ENCODE data around the gene CCL11.

Gene CCL11

DNA sequence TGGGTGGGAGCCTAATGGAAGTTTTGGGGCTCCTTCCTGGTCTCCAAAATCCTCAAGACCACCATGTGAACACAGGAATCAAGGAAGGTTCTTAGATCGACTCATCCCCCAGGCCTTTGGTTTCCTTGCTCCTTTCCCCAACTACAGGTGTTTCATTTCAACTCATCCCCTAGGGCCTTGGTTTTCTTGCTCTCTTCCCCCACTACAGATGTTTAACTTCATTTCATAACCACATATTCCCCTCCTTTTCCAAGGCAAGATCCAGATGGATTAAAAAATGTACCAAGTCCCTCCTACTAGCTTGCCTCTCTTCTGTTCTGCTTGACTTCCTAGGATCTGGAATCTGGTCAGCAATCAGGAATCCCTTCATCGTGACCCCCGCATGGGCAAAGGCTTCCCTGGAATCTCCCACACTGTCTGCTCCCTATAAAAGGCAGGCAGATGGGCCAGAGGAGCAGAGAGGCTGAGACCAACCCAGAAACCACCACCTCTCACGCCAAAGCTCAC, at the start of gene CCL11:
Gene CCL11 (plus strand): TSS at position 457 of the 507 bp plus-strand sequence. CDS start 67 bp downstream, outside the sequence.
- DNase-seq (ENCODE audit: low read depth), result no peak

- no peak for DNase-seq (ENCODE audit: low read depth)
Observed at GRCh38 chr17:34236281-34236892, 49.2 kb upstream of the CCL11 start.

GRCh38 chr17:34237458-34237857, 48.1 kb upstream of the CCL11 start:
- no peak for DNase-seq (ENCODE audit: low read depth)

GRCh38 chr17:34241062-34241461, 44.5 kb upstream of the CCL11 start:
- no peak for DNase-seq (ENCODE audit: low read depth)

GRCh38 chr17:34242587-34243363, 42.8 kb upstream of the CCL11 start:
- DNase-seq (ENCODE audit: low read depth), result no peak

DNA sequence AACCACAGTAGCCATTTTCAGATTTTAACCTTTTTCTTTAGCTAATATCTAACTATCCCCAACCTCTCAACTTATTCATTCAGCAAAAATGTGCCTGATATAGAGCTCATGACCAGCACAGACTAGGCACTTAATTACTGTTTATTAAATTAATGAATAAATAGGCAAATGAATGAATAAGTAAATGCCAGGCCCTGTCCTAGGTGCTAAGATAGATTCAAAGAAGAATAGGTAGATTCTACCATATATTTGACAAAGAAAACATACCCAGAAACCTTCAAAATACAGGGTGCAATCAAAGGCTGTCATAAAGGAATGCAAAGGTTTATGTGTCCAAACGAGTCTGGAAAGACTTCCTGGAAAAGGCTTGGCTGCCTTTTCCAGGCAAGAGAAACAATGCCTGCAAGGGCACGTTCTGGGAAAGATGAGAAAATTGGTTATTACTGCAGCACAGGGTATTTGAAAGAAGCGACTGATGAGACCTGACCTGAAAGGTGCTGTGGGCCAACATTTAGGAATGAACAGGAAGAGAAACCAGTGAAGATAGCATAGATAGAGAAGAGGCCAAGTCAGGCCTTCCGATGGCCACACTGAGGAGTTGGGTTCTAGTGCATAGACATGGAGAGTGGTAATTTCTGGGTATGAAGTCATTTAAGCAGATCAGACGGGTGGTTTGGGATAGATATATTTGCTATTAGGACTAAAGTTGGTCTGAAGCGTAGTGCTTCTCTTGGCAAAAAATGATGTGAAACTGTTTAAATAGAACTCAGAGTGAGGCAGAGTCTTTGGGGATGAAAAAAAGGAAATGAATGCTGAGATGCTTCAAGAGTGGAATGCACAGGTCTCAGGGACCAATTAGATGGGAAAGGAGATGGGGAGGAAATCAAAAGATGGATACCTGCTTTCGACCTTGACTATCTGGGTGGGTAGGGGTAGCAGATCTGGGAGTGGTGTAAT, 41.9 kb upstream of the CCL11 start:
- DNase-seq (ENCODE audit: low read depth), result no peak

DNA sequence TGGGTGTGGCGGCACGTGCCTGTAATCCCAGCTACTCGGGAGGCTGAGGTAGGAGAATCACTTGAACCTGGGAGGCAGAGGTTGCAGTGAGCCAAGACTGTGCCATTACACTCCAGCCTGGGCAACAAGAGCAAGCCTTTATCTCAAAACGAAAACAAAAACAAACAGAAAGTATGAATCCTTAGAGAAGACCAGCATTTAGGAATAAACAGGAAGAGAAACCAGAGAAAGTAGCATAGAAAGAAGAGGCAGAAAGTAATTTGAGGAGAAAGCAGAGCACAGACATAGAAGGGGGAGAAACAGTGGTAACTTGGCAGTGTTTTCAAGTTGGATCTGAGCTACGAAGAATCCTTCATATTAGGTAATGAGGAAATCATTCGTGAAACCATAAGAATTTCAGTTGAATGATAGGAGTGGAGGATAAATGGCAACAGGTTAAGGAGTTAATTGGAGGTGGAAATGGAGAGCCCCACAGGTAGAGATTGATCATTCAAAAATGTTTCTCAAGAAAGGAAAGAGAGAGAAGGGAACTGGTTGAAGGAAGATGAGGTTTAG, 40.1 kb upstream of the CCL11 start:
- DNase-seq (ENCODE audit: low read depth), result no peak

DNA sequence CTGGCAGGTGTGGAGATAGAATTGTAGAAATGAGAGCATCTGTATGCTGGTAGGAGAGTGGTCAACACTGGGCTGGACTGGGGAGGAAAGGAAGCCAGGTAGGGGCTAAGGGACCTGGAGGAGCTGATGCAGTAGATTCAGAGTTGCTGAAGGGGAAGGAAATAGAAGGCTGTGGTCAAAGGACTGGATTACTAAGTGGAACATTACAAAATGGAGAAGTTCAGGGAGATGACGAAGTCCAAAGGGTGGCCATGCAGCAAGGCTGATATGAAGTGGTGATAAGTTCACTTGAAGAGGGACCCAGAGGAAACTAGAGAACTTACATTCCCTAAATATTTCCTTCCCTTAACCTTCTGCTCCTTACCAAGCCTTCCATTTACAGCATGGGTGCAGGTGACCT, 39.1 kb upstream of the CCL11 start:
- DNase-seq (ENCODE audit: low read depth), result no peak

GRCh38 chr17:34246881-34247280, 38.7 kb upstream of the CCL11 start:
- DNase-seq (ENCODE audit: low read depth), result no peak

DNA sequence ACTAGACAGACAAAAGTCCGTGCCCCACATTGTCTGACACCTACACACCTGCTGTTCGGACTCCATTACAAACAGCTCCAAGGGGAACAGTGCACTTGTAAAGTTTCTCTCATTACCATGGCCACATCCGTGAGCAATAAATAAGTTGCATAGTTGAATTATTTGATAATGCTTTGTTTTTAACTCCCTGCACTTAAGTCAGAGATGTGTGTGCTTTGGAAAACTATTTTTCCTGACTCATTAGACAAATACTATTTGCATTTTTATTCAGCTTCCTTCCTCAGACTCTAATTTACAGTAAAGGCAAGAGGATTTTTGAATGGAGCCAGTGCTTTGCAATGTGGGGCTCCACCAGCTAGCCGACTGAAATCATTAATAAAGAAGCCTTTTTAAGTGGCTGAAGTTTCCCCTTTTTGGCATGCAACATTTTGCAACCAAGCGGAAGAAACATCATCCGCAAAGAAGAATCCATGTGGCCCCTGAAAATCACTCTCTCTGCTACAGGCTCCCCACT, 37.0 kb upstream of the CCL11 start:
- DNase-seq (ENCODE audit: low read depth), result peak; percentile 80

DNA sequence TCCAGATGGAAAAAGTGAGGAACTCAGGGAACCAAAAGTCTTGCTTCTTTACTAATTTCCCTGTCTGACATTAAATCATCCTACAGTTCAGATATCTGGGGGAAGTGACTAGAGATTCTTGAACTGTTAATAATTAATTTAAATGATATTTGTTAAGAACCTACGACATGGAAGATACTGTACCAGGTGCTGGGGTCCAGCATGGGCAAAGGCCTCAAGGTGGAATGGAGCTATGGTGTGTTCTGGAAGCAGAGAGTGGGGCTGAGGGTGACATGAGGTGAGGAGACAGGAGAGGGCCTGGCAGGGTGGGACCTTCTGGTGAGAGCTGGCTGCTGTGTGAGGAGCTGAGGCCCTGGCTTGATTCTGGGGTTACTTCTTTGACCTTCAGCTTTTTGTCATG, 36.5 kb upstream of the CCL11 start:
- DNase-seq (ENCODE audit: low read depth), result no peak

DNA sequence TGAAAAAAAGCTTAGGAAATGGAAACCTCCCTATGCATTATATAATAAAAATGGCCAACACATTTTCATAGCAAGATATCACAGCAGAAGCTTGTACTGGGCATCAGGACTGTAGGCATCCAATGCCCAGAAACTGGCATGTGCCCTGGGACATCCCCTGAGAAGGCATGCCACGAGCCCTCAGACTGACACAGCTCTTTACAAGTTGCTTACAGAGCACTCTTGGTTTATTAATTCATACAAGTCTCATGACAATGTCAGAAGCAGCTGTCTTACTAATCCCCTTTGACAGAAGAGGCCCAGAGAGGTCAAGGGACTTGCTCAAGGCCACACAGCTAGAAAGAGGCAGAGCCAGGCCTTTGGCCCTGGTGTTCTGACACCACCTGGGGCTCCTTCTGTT, 36.1 kb upstream of the CCL11 start:
- no peak for DNase-seq (ENCODE audit: low read depth)

- no peak for DNase-seq (ENCODE audit: low read depth)
Observed at GRCh38 chr17:34251186-34251585, 34.4 kb upstream of the CCL11 start.

- no peak for DNase-seq (ENCODE audit: low read depth)
Observed at GRCh38 chr17:34252095-34252443, 33.5 kb upstream of the CCL11 start.

GRCh38 chr17:34252444-34253138, 33.0 kb upstream of the CCL11 start:
- peak; percentile 82 for DNase-seq (ENCODE audit: low read depth)

DNA sequence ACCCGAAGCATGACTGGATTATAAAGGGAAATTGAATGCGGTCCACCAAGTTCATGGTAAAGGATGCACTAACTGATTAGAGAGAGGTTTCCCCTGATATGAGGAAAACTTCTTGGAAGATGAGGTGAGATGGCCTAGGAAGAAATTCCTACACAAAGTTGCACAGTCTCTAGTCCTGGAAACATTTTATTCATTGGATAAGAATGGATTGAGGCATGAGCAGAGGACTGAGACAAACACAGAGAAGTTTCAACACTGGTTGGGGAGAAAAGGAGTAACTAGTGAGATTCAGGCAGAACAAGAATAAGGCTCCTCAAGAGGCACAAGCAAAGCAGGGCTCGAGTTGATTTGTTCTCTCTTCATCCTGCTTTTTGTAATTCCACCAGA, 32.4 kb upstream of the CCL11 start:
- DNase-seq (ENCODE audit: low read depth), result no peak

- DNase-seq (ENCODE audit: low read depth), result peak; percentile 83
Observed at GRCh38 chr17:34254146-34254545, 31.4 kb upstream of the CCL11 start.

- DNase-seq (ENCODE audit: low read depth), result peak; percentile 29
Observed at GRCh38 chr17:34254651-34255380, 30.7 kb upstream of the CCL11 start, which contains the start of gene CCL2. CCL2 (plus strand) TSS chr17:34255285; CDS start chr17:34255350, 65 bp downstream.

DNA sequence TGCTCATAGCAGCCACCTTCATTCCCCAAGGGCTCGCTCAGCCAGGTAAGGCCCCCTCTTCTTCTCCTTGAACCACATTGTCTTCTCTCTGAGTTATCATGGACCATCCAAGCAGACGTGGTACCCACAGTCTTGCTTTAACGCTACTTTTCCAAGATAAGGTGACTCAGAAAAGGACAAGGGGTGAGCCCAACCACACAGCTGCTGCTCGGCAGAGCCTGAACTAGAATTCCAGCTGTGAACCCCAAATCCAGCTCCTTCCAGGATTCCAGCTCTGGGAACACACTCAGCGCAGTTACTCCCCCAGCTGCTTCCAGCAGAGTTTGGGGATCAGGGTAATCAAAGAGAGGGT, 30.2 kb upstream of the CCL11 start:
- no peak for DNase-seq (ENCODE audit: low read depth)

- DNase-seq (ENCODE audit: low read depth), result no peak
Observed at GRCh38 chr17:34255841-34256240, 29.7 kb upstream of the CCL11 start.
